ENCODE data around the gene GAB3.
A peak's percentile ranks its signal among the peaks of the same experiment; 100 is the strongest.

The GAB3 gene, protein sequence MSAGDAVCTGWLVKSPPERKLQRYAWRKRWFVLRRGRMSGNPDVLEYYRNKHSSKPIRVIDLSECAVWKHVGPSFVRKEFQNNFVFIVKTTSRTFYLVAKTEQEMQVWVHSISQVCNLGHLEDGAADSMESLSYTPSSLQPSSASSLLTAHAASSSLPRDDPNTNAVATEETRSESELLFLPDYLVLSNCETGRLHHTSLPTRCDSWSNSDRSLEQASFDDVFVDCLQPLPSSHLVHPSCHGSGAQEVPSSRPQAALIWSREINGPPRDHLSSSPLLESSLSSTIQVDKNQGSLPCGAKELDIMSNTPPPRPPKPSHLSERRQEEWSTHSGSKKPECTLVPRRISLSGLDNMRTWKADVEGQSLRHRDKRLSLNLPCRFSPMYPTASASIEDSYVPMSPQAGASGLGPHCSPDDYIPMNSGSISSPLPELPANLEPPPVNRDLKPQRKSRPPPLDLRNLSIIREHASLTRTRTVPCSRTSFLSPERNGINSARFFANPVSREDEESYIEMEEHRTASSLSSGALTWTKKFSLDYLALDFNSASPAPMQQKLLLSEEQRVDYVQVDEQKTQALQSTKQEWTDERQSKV

DNA sequence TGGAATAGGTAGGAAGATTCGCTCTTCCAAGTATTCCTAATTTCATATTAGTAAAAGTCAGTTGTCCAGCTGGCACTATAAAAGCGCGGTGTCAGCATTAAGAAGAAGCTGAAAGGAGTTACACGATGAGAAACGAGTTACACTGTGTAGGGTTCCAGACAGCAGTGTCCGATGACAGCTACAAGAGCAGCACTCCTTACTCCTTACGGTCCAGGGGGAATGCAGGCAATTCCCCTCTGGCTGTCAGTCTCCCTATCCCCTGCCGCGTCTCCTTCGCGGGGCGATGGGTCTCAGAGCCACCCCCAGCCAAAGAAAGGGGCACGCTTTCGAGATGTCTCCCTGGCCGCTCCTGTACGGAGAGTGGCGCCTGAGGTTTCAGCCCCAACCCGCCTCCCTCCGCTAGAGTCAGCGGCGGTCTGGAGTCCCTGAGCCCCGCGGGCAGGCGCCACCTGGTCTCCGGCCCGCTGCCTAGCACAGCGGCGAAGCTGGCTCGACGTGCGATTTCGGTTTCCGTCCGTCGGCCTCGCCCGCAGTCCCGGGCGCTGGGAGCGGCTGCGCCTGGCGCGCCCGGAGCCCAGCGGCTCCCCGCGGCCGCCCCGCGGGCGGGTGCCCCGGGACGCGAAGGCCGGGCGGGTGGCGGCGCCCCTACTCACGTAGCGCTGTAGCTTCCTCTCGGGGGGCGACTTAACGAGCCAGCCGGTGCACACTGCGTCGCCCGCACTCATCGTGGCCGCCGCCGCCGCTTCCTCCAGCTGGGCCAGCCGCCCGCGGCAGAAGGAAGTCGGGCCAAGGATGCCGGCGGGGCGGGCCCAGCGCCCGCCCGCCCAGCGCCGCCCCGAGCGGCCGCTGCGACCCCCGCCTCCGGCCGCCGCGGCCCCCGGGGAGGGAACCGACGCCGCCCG lies at the start of gene GAB3:
Gene GAB3, minus strand, starts transcription at position 777 of the 902 bp plus-strand sequence. Its CDS starts 52 bp downstream, at position 725.
- Histone ChIP-seq H3K9ac (ENCODE audit: low read length) (peak within 1 kb of the TSS; percentile 38; the same call in 1 of the 2 replicates), H3K36me3 (ENCODE audit: low read length) (no peaks in the 10 kb centered on the region), H3K27ac (ENCODE audit: low read depth, low read length) (no peak within 1 kb of the TSS), H3K4me2 (ENCODE audit: low read depth, low read length, poor library complexity, severe bottlenecking) (peak within 1 kb of the TSS; percentile 53), H3F3A (ENCODE audit: insufficient read depth) (no peaks in the 10 kb centered on the region; the same call in 1 of the 2 replicates), H3K4me3 (ENCODE audit: insufficient read depth, low read length, poor library complexity, severe bottlenecking) (peak within 1 kb of the TSS; percentile 23), H4K20me1 (ENCODE audit: low read depth, low read length) (no peaks in the 10 kb centered on the region), H2AFZ (ENCODE audit: low read depth, low read length, severe bottlenecking) (no peak within 1 kb of the TSS), H3K27me3 (ENCODE audit: low read length) (no peaks in the 10 kb centered on the region), H3K9me2 (replicated peaks; ENCODE audit: insufficient read depth, low read length) (no peaks in the 10 kb centered on the region), H3K79me2 (ENCODE audit: insufficient read depth, low read length) (no peaks in the 10 kb centered on the region), H3K9me3 (ENCODE audit: insufficient read depth, low read length) (no peaks in the 10 kb centered on the region)
- no peak for TF ChIP-seq EZH2phosphoT487 (conservative IDR thresholded peaks at IDR 0.05; ENCODE audit: low read length)
- TF ChIP-seq, protein P1, sequence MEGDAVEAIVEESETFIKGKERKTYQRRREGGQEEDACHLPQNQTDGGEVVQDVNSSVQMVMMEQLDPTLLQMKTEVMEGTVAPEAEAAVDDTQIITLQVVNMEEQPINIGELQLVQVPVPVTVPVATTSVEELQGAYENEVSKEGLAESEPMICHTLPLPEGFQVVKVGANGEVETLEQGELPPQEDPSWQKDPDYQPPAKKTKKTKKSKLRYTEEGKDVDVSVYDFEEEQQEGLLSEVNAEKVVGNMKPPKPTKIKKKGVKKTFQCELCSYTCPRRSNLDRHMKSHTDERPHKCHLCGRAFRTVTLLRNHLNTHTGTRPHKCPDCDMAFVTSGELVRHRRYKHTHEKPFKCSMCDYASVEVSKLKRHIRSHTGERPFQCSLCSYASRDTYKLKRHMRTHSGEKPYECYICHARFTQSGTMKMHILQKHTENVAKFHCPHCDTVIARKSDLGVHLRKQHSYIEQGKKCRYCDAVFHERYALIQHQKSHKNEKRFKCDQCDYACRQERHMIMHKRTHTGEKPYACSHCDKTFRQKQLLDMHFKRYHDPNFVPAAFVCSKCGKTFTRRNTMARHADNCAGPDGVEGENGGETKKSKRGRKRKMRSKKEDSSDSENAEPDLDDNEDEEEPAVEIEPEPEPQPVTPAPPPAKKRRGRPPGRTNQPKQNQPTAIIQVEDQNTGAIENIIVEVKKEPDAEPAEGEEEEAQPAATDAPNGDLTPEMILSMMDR (IDR thresholded peaks at IDR 0.05; ENCODE audit: insufficient read depth, low read length, poor library complexity, severe bottlenecking) = no peak

DNA sequence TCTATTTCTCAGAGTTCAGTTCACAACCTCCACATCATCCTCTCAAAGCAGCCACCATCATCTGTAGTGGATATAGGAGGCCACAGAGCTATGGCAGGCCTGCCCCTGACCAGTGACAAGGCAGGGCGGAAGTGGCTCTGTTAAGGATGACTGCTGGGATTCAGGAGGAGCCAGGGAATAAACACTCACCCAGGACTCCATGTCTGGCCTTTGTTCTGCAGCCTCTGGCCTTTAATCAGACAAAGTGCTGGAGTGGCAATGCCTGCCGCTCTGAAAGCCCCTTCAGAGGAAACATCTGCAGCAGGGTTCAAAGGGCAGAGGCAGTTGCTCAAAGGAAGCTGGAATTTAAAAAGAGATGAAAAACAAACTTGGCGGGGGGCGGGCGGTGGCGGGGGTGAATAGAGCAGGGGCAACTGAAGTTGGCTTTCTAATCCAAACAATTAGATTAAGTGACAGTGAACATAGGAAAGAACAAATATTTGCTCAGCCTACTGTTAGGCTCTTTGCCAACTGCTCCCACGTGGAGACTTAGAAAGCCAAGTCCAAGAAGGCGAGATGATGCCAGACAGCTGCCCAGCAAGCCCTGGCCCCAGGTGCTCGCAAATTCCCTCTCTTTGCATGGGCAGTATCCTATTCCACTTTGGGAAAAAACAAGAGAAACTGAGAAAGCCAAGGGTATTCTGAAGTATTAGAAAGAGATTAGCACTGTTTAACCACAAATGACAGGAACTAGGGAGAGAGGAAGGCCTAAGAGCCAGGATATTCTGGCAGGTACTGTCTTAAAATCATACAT lies 48.9 kb upstream of the GAB3 start:
- no peaks in the 10 kb centered on the region for H3K9me2 ChIP-seq (replicated peaks; ENCODE audit: insufficient read depth, low read length)
- H3K4me3 ChIP-seq (ENCODE audit: insufficient read depth, low read length, poor library complexity, severe bottlenecking) = no peak overlapping the region
- no peak overlapping the region for H3K4me2 ChIP-seq (ENCODE audit: low read depth, low read length, poor library complexity, severe bottlenecking)
- no peak overlapping the region for H3K27ac ChIP-seq (ENCODE audit: low read depth, low read length)
- no peak overlapping the region for H3K9ac ChIP-seq (ENCODE audit: low read length)
- no peak for TF ChIP-seq EZH2phosphoT487 (conservative IDR thresholded peaks at IDR 0.05; ENCODE audit: low read length)
- TF ChIP-seq, protein P1 (IDR thresholded peaks at IDR 0.05; ENCODE audit: insufficient read depth, low read length, poor library complexity, severe bottlenecking) = no peak
- no peaks in the 10 kb centered on the region for H3K36me3 ChIP-seq (ENCODE audit: low read length)
- H3F3A ChIP-seq (ENCODE audit: insufficient read depth) = no peaks in the 10 kb centered on the region
- H4K20me1 ChIP-seq (ENCODE audit: low read depth, low read length) = no peaks in the 10 kb centered on the region
- H3K79me2 ChIP-seq (ENCODE audit: insufficient read depth, low read length) = no peaks in the 10 kb centered on the region
- no peak overlapping the region for H2AFZ ChIP-seq (ENCODE audit: low read depth, low read length, severe bottlenecking)
- no peaks in the 10 kb centered on the region for H3K27me3 ChIP-seq (ENCODE audit: low read length)
- H3K9me3 ChIP-seq (ENCODE audit: insufficient read depth, low read length) = no peaks in the 10 kb centered on the region

DNA sequence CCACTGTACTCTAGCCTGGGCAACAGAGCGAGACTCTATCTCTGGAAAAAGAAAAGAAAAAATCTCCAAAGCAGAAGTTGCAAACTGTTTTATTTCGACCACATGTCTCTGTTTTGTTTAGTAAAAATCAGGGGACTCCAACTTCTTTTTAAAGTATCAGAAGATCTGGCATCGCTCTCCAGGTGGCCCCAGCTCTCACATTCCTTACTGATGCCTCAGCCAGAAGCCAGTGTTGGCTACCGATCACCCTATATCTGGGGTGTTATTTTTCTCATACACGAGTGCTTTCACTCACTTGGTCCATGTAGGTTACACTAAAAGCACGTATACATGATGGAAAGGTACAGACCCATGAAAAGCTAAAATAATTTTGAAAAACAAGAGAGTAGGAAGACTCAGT lies 46.1 kb upstream of the GAB3 start:
- Histone ChIP-seq H4K20me1 (ENCODE audit: low read depth, low read length) (no peaks in the 10 kb centered on the region), H3K9me3 (ENCODE audit: insufficient read depth, low read length) (no peaks in the 10 kb centered on the region), H3K79me2 (ENCODE audit: insufficient read depth, low read length) (no peaks in the 10 kb centered on the region), H3K27me3 (ENCODE audit: low read length) (no peaks in the 10 kb centered on the region), H3K4me3 (ENCODE audit: insufficient read depth, low read length, poor library complexity, severe bottlenecking) (no peak overlapping the region), H3K27ac (ENCODE audit: low read depth, low read length) (no peak overlapping the region), H3K9ac (ENCODE audit: low read length) (no peak overlapping the region), H3K4me2 (ENCODE audit: low read depth, low read length, poor library complexity, severe bottlenecking) (no peak overlapping the region), H3K36me3 (ENCODE audit: low read length) (no peaks in the 10 kb centered on the region), H2AFZ (ENCODE audit: low read depth, low read length, severe bottlenecking) (no peak overlapping the region), H3F3A (ENCODE audit: insufficient read depth) (no peaks in the 10 kb centered on the region), H3K9me2 (replicated peaks; ENCODE audit: insufficient read depth, low read length) (no peaks in the 10 kb centered on the region)
- no peak for TF ChIP-seq EZH2phosphoT487 (conservative IDR thresholded peaks at IDR 0.05; ENCODE audit: low read length)
- TF ChIP-seq, protein P1 (IDR thresholded peaks at IDR 0.05; ENCODE audit: insufficient read depth, low read length, poor library complexity, severe bottlenecking) = no peak

Data from SU-DHL-6 (cell line).